Vagina (tissue), 2 donors: ENCODE results near the gene LMO1.

Experiments
- CTCF ChIP-seq, 3 experiments: fragments of 450-650 bp in 2 of 3; fragments of 200-600 bp in 1 of 3; sonication (generic) in 1 of 3; IDR thresholded peaks; one replicate each; pipeline ENCODE4 v1.5.1; 2017 to 2019; ENCODE audit warnings: antibody characterized with exemption in 3 of 3, mild to moderate bottlenecking in 2 of 3, moderate library complexity in 2 of 3
- POLR2A ChIP-seq, 2 donors: fragments of 450-650 bp; IDR thresholded peaks; one replicate each; pipeline ENCODE4 v1.6.1; 2017; ENCODE audit warnings: antibody characterized with exemption in 2 of 2, mild to moderate bottlenecking in 2 of 2, moderate library complexity in 2 of 2

- TF ChIP-seq CTCF (IDR thresholded peaks at IDR 0.05) (no peak), POLR2A (IDR thresholded peaks at IDR 0.05) (no peak)
Observed at GRCh38 chr11:8262552-8263108, 1.0 kb downstream of the LMO1 start.
